ENCODE results near the gene ELAC2.
A peak's percentile ranks its signal among the peaks of the same experiment; 100 is the strongest.

Gene ELAC2

DNA sequence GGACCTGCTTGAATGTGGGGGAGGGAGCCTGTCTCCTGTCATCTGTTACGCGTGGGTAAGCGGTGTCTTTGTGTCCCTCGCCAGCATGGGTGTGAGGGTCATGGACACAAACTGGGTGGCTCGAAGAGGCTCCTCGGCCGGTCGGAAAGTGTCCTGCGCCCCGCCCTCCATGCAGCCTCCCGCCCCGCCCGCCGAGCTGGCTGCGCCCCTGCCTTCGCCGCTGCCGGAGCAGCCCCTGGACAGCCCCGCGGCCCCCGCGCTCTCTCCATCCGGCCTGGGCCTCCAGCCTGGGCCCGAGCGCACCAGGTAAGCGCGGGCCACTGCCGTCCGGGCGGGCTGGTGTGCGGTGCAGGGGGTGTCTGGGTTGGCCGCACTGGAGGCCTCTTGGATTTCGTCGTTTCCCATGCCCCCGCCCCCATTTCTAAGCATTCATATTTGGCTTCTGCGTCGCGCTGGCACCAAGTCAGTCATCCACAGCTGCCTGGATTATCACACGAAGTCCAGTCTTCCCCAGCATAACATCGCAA is 43.8 kb downstream of the ELAC2 start:
- TF ChIP-seq ZBTB7A (IDR thresholded peaks at IDR 0.05; ENCODE audit: low read depth) (peak; percentile 66; the same call in 1 of the 2 replicates), TCF12 (IDR thresholded peaks at IDR 0.05; ENCODE audit: low read depth) (no peak), CREB1 (IDR thresholded peaks at IDR 0.05; ENCODE audit: low read depth) (no peak), REST (IDR thresholded peaks at IDR 0.05; ENCODE audit: low read depth) (no peak), EGR1 (IDR thresholded peaks at IDR 0.05) (no peak), MAX (IDR thresholded peaks at IDR 0.05) (no peak)

DNA sequence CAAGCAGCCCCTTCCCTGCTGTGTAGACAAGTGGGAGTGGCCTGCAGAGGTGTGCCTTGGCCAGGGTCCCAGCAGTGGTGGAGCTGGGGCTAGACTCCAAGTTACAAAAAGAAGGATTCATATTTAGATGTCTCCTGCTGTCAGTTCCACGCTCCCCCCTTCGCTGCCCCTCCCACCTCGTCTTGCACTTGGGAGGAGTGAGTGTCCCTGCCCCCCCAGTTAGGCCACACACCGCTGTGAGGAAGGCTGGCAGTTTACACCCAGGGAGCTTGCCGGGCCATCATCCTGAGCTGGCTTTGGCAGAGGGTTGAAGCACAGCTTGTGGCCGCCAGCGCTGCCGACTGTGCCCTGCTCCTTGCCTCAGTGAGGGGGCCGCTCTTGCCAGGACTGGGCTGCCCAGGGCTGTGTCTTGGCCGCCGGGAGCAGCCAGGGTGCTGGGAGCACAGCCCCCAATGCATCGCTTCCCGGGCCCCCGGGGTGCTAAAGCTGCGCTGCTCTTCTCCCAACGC is 44.3 kb downstream of the ELAC2 start:
- TF ChIP-seq TAF1 (IDR thresholded peaks at IDR 0.05; ENCODE audit: low read depth) (no peak), NFIC (IDR thresholded peaks at IDR 0.05) (peak; percentile 52), EP300 (IDR thresholded peaks at IDR 0.05; ENCODE audit: borderline replicate concordance) (no peak), MAX (IDR thresholded peaks at IDR 0.05) (no peak)

GRCh38 chr17:12967962-12968361 is 49.9 kb downstream of the ELAC2 start:
- no peak for TF ChIP-seq CEBPB (IDR thresholded peaks at IDR 0.05)
- TF ChIP-seq, protein P1, sequence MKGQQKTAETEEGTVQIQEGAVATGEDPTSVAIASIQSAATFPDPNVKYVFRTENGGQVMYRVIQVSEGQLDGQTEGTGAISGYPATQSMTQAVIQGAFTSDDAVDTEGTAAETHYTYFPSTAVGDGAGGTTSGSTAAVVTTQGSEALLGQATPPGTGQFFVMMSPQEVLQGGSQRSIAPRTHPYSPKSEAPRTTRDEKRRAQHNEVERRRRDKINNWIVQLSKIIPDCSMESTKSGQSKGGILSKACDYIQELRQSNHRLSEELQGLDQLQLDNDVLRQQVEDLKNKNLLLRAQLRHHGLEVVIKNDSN (IDR thresholded peaks at IDR 0.05), result no peak
- TF ChIP-seq TCF12 (IDR thresholded peaks at IDR 0.05; ENCODE audit: low read depth), result no peak
- no peak for TF ChIP-seq EP300 (IDR thresholded peaks at IDR 0.05; ENCODE audit: borderline replicate concordance)
- no peak for TF ChIP-seq YY1 (IDR thresholded peaks at IDR 0.05; ENCODE audit: low read depth)
- TF ChIP-seq REST (IDR thresholded peaks at IDR 0.05; ENCODE audit: low read depth), result no peak
- TF ChIP-seq CREB1 (IDR thresholded peaks at IDR 0.05; ENCODE audit: low read depth), result no peak
- TF ChIP-seq TEAD4 (IDR thresholded peaks at IDR 0.05), result no peak
- TF ChIP-seq FOXM1 (IDR thresholded peaks at IDR 0.05; ENCODE audit: borderline replicate concordance, low read depth), result no peak
- no peak for TF ChIP-seq EGR1 (IDR thresholded peaks at IDR 0.05)
- no peak for TF ChIP-seq MAX (IDR thresholded peaks at IDR 0.05)
- TF ChIP-seq NFIC (IDR thresholded peaks at IDR 0.05), result no peak

DNA sequence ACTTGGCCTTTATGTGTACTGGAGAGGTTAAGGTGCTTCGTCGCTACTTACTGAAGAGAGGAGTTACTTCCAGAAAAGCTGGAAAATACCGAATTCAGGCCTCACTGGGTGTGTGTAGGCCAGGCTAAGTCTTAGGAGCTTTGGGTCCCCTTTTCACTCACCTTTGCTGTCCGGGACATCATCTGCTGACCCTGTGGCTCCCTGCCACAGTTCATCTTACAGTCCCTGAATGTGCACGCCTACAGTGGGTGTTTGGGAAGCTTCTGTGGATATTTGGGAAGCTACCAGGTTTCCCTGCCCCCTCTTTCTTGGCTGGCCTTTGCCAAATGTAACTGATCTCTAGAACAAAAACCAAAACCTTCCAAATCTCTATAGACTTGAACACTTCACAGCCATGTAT is 51.4 kb downstream of the ELAC2 start:
- TF ChIP-seq TCF12 (IDR thresholded peaks at IDR 0.05; ENCODE audit: low read depth) (no peak), RAD21 (IDR thresholded peaks at IDR 0.05; ENCODE audit: low read depth) (no peak), NFIC (IDR thresholded peaks at IDR 0.05) (no peak), CREB1 (IDR thresholded peaks at IDR 0.05; ENCODE audit: low read depth) (no peak), EGR1 (IDR thresholded peaks at IDR 0.05) (no peak), MAX (IDR thresholded peaks at IDR 0.05) (no peak), YY1 (IDR thresholded peaks at IDR 0.05; ENCODE audit: low read depth) (no peak), EP300 (IDR thresholded peaks at IDR 0.05; ENCODE audit: borderline replicate concordance) (no peak), TEAD4 (IDR thresholded peaks at IDR 0.05) (no peak), TAF1 (IDR thresholded peaks at IDR 0.05; ENCODE audit: low read depth) (no peak), REST (IDR thresholded peaks at IDR 0.05; ENCODE audit: low read depth) (no peak), ZBTB7A (IDR thresholded peaks at IDR 0.05; ENCODE audit: low read depth) (no peak), FOXM1 (IDR thresholded peaks at IDR 0.05; ENCODE audit: borderline replicate concordance, low read depth) (no peak), CEBPB (IDR thresholded peaks at IDR 0.05) (no peak)
- TF ChIP-seq, protein P1 (IDR thresholded peaks at IDR 0.05), result no peak

All from Ishikawa (cell line).